GM19025 (cell line): Measurements from ENCODE around the gene CCDC112.
A peak's percentile ranks its signal among the peaks of the same experiment; 100 is the strongest.
"Not testable (repeated sequence)": the region's sequence is repeated elsewhere in the genome, so short reads cannot be mapped to it uniquely, and the experiment has no call there.

Source experiments
- ATAC-seq: cut with Tn5 transposase; IDR thresholded peaks from one replicate; pipeline ENCODE4 v1.9.1; 2021; ENCODE audit warnings: mild to moderate bottlenecking, low read depth, moderate library complexity; ENCODE audit not compliant: unreplicated experiment

Gene CCDC112

GRCh38 chr5:115296124-115297022, at the start of gene CCDC112:
Gene CCDC112, minus strand, starts transcription at chr5:115296654. Its CDS starts 111 bp downstream, at chr5:115296543.
- peak; percentile 83 for ATAC-seq

- ATAC-seq = no peak
These were observed 48.9 kb upstream of the CCDC112 start for GRCh38 chr5:115345344-115345743.

GRCh38 chr5:115343855-115344254, 47.4 kb upstream of the CCDC112 start:
- no peak for ATAC-seq

GRCh38 chr5:115342590-115343377, 46.3 kb upstream of the CCDC112 start:
- ATAC-seq = no peak

GRCh38 chr5:115341745-115342144, 45.3 kb upstream of the CCDC112 start:
- no peak for ATAC-seq

- no peak for ATAC-seq
These were observed 42.4 kb upstream of the CCDC112 start for GRCh38 chr5:115338851-115339250.

GRCh38 chr5:115337882-115338281, 41.4 kb upstream of the CCDC112 start:
- no peak for ATAC-seq

- ATAC-seq = no peak
These were observed 40.5 kb upstream of the CCDC112 start for GRCh38 chr5:115336964-115337363.

GRCh38 chr5:115336201-115336720, 39.8 kb upstream of the CCDC112 start:
- no peak for ATAC-seq

- ATAC-seq = no peak
These were observed 38.8 kb upstream of the CCDC112 start for GRCh38 chr5:115335301-115335700.

GRCh38 chr5:115333164-115333563, 36.7 kb upstream of the CCDC112 start:
- no peak for ATAC-seq

- no peak for ATAC-seq
These were observed 34.4 kb upstream of the CCDC112 start for GRCh38 chr5:115330830-115331229.

GRCh38 chr5:115329475-115329874, 33.0 kb upstream of the CCDC112 start:
- ATAC-seq = no peak

- not testable (repeated sequence) for ATAC-seq
These were observed 32.3 kb upstream of the CCDC112 start for GRCh38 chr5:115328617-115329274.

- ATAC-seq = no peak
These were observed 29.0 kb upstream of the CCDC112 start for GRCh38 chr5:115325296-115325959.

- ATAC-seq = no peak
These were observed 27.6 kb upstream of the CCDC112 start for GRCh38 chr5:115324021-115324420.

GRCh38 chr5:115322729-115323128, 26.3 kb upstream of the CCDC112 start:
- no peak for ATAC-seq

- no peak for ATAC-seq
These were observed 24.9 kb upstream of the CCDC112 start for GRCh38 chr5:115321309-115321708.

- no peak for ATAC-seq
These were observed 24.1 kb upstream of the CCDC112 start for GRCh38 chr5:115320515-115320914.

GRCh38 chr5:115320006-115320405, 23.6 kb upstream of the CCDC112 start:
- ATAC-seq = no peak
